Mucosa of rectum (tissue), 2 donors: ENCODE measurements around the gene TUBB6.
A peak's percentile ranks its signal among the peaks of the same experiment; 100 is the strongest.

Source experiments
- H3K27ac ChIP-seq, 2 donors: one replicate each; pipeline ENCODE4 v1.7.0; 2013; ENCODE audit warnings: inconsistent platforms in 2 of 2, low read depth in 2 of 2, low read length in 2 of 2
- H3K27me3 ChIP-seq, 2 donors: one replicate each; pipeline ENCODE4 v1.7.0; 2013; ENCODE audit warnings: low read length in 2 of 2; ENCODE audit not compliant: control insufficient read depth in 2 of 2, insufficient read depth in 2 of 2
- H3K36me3 ChIP-seq, 2 donors: one replicate each; pipeline ENCODE4 v1.7.0; 2013; ENCODE audit warnings: low read length in 2 of 2; ENCODE audit not compliant: control insufficient read depth in 2 of 2, insufficient read depth in 2 of 2
- H3K4me1 ChIP-seq, 2 donors: one replicate each; pipeline ENCODE4 v1.7.0; 2013; ENCODE audit warnings: low read length in 2 of 2, mild to moderate bottlenecking in 1 of 2; ENCODE audit not compliant: control insufficient read depth in 2 of 2, insufficient read depth in 2 of 2
- H3K4me3 ChIP-seq, 2 donors: one replicate each; pipeline ENCODE4 v1.7.0; 2013; ENCODE audit warnings: low read length in 2 of 2
- H3K9ac ChIP-seq, 2 donors: one replicate each; pipeline ENCODE4 v1.7.0; 2013; ENCODE audit warnings: low read length in 2 of 2, low read depth in 1 of 2, mild to moderate bottlenecking in 1 of 2
- H3K9me3 ChIP-seq, 2 donors: one replicate each; pipeline ENCODE4 v1.7.0; 2013; ENCODE audit warnings: low read length in 2 of 2; ENCODE audit not compliant: control insufficient read depth in 2 of 2
- donor health status: healthy.
- donor health status: Normal muscosa, but diverticular disease.

TUBB6 gene

GRCh38 chr18:12304351-12305210, 3.5 kb upstream of the TUBB6 start:
- Histone ChIP-seq H3K4me3 (no peak overlapping the region), H3K9ac (no peak overlapping the region), H3K27me3 (peaks cover 13 to 20% of the 10 kb centered on the region in 2 donors), H3K4me1 (peaks cover 2 to 5% of the 10 kb centered on the region in 2 donors), H3K36me3 (no peaks in the 10 kb centered on the region), H3K27ac (no peak overlapping the region), H3K9me3 (no peaks in the 10 kb centered on the region)

DNA sequence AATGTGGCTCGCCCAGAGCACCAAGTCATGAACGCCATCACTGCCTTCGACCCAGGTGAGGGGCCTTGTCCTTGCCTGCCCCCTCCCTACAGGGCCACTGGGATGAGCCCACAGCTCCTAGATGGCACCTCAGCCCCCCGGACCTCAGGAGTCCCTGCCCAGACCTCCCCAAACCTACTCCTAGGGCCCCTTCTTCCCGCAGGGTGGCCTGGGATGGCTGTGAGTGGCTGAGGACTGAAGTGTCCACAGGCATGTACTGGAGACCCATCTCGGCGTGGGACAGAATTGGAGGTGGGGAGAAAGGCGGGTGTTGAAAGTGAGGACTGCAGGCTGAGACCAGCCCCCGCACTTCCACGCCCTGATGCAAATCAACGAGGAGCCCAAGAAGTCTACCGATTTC, 2.8 kb upstream of the TUBB6 start:
- no peaks in the 10 kb centered on the region for H3K36me3 ChIP-seq
- H3K27me3 ChIP-seq = peaks cover 16 to 23% of the 10 kb centered on the region in 2 donors
- H3K4me3 ChIP-seq = no peak overlapping the region
- H3K27ac ChIP-seq = no peak overlapping the region
- no peak overlapping the region for H3K9ac ChIP-seq
- no peaks in the 10 kb centered on the region for H3K9me3 ChIP-seq
- H3K4me1 ChIP-seq = peaks cover 2 to 8% of the 10 kb centered on the region in 2 donors

DNA sequence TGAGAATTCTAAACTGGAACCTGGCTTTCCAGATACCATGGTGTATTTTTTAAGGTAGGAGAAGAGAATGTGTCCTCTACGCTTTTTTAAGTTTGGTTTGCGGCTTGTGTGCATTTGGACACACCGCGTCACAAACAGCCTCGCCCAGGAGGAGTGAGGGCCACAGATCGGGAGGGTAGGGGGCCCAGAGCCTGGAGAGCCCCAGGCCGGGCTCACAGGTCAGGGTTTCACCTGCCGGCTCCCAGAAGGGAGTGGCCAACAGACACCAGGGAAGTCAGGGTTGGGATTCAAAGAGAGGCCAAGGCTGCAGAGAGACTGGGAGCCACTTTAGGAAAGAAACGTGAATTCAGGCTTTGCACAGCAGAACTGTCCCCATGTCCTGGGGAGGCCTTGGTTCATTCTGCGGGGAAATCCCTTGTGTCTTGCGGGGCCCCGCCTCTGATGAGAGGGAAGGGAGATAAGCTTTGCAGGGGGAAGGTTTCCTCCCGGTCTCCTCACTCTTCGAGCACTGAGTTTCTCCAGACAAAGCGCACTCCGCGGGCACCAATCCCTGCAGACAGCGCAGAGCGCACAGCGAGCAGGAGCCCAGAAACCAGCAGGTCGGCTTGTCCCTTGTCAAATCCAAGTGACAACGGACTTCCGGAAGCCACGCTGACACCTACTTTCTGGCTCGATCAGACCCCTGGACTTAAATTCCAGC, 2.0 kb upstream of the TUBB6 start:
- H3K4me3 ChIP-seq = no peak overlapping the region
- no peak overlapping the region for H3K9ac ChIP-seq
- H3K4me1 ChIP-seq = peaks cover 2 to 8% of the 10 kb centered on the region in 2 donors
- H3K27ac ChIP-seq = peak overlapping the region in 1 of 2 donors; percentile 83
- no peaks in the 10 kb centered on the region for H3K9me3 ChIP-seq
- H3K27me3 ChIP-seq = peaks cover 16 to 23% of the 10 kb centered on the region in 2 donors
- no peaks in the 10 kb centered on the region for H3K36me3 ChIP-seq

DNA sequence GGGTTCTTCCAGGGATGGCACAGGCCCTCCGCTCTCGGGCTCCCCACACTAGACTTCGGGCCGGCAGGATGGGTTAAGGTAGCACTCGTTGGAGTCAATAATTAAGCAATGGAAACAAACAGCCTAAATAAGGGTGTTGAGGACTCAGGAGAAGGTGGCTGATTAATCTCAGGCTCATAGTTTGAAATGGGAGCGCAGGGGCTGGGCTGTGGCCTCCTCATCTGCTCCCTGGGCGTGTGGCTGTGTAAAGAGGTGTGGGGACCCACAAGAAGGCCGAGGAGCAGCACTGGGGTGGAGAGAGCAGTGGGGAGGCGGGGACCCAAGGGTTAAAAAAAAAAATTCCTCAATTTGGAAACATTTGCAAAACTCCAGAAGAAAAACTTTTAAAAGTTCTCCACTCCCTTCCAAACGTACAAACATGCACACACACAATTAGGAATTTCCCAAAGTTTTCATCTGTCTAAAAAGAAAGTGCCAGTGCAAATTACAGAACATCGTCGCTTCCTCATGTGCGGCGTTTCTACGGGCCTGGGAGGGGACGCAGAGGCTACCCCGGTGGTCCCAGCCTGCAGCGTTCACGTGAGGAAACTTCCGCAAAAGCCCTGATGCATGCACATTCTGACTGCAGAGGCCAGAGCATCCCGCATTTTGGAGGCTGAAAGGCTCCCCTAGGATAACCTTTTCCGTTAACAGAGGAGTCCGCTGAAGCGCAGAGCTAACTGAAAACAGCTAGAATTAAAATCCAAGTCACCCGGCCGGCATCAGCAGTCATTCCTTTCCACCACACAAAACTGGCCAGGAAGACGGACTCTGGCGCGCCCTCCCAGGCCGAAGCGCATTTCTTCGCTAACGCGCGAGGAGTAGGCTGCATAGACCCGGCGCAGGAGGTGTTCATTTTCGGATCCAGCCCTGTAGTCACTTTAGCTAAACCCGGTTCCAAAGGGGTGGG, 1.0 kb upstream of the TUBB6 start:
- H3K4me3 ChIP-seq = peak overlapping the region; percentile 50 to 64
- H3K27me3 ChIP-seq = peaks cover 16 to 23% of the 10 kb centered on the region in 2 donors
- no peaks in the 10 kb centered on the region for H3K36me3 ChIP-seq
- H3K9me3 ChIP-seq = no peaks in the 10 kb centered on the region
- peaks cover 2 to 8% of the 10 kb centered on the region in 2 donors for H3K4me1 ChIP-seq
- H3K27ac ChIP-seq = peak overlapping the region; percentile 83
- peak overlapping the region in 1 of 2 donors; percentile 60 for H3K9ac ChIP-seq

- Histone ChIP-seq H3K9me3 (no peaks in the 10 kb centered on the region), H3K4me3 (peak overlapping the region; percentile 63 to 69), H3K27ac (peak overlapping the region; percentile 82 to 83), H3K4me1 (peaks cover 2 to 8% of the 10 kb centered on the region in 2 donors), H3K27me3 (peaks cover 16 to 23% of the 10 kb centered on the region in 2 donors), H3K36me3 (no peaks in the 10 kb centered on the region), H3K9ac (peak overlapping the region; percentile 43 to 73)
These were observed 502 bp downstream of the TUBB6 start for GRCh38 chr18:12308386-12309100.

DNA sequence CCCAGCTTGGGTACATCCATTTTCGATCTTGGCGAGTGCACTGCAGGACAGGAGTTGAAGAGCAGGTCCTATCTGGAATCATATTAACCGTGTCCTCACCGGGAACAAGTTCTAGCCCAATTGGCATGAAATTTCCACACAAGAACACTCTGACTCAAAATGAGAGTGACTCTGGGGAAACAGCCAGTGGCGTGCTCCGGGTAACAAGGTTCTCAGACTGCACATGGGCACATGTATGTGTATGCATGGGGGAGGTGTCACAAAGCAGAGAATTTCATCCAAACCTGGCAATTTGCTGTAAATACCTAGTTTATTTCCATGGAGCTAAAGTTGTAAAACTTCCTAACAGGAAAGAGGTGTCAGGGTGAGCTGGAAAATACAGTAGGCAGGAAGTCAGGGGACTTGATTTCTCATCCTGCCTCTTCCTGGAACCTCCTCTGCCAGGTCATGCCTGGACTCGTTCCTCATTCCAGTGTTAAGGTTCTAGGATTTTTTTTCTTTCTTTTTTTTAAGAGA, 1.7 kb downstream of the TUBB6 start:
- Histone ChIP-seq H3K4me1 (peaks cover 2 to 10% of the 10 kb centered on the region in 2 donors), H3K27me3 (peaks cover 16 to 23% of the 10 kb centered on the region in 2 donors), H3K9me3 (no peaks in the 10 kb centered on the region), H3K27ac (no peak overlapping the region), H3K36me3 (no peaks in the 10 kb centered on the region), H3K9ac (no peak overlapping the region), H3K4me3 (peak overlapping the region; percentile 6 to 14)

GRCh38 chr18:12310762-12311161, 2.7 kb downstream of the TUBB6 start:
- no peak overlapping the region for H3K9ac ChIP-seq
- H3K9me3 ChIP-seq = no peaks in the 10 kb centered on the region
- H3K4me3 ChIP-seq = no peak overlapping the region
- H3K27me3 ChIP-seq = peaks cover 12 to 16% of the 10 kb centered on the region in 2 donors
- peaks cover 5 to 10% of the 10 kb centered on the region in 2 donors for H3K4me1 ChIP-seq
- H3K27ac ChIP-seq = no peak overlapping the region
- no peaks in the 10 kb centered on the region for H3K36me3 ChIP-seq

GRCh38 chr18:12312976-12313375, 4.9 kb downstream of the TUBB6 start:
- H3K4me1 ChIP-seq = peaks cover 3 to 13% of the 10 kb centered on the region in 2 donors
- H3K4me3 ChIP-seq = no peak overlapping the region
- H3K9me3 ChIP-seq = no peaks in the 10 kb centered on the region
- peaks cover 4 to 6% of the 10 kb centered on the region in 2 donors for H3K27me3 ChIP-seq
- no peaks in the 10 kb centered on the region for H3K36me3 ChIP-seq
- H3K27ac ChIP-seq = no peak overlapping the region
- no peak overlapping the region for H3K9ac ChIP-seq
